HCT116 (cell line): ENCODE measurements around the gene CALN1. TPM values are rescaled to one million over a fixed set of nuclear protein-coding genes. Genes with fewer than 3 reads are reported as not detected.

ENCODE experiments used
- ATAC-seq: fragments of 200-7000 bp; cut with Tn5 transposase; 2 replicates; pipeline ENCODE4 v1.9.1; 2020; ENCODE audit warnings: mild to moderate bottlenecking, moderate library complexity
- BruUV-seq: library from RNA; stranded (reverse); fragments of 400-500 nt; replicated peaks from 2 replicates; lab custom pipeline; 2021; lab: Mats Ljungman, UMichigan
- CTCF ChIA-PET: fragments of 300-600 bp; sonication (Branson Sonifier 250); formaldehyde crosslinking; loops from one replicate; lab custom pipeline; 2021; ENCODE audit warnings: antibody characterized with exemption; lab: Charles Lee
- POLR2A ChIA-PET: fragments of 300-600, 350-600 bp; sonication (Branson Sonifier 250); formaldehyde crosslinking; loops from one replicate; lab custom pipeline; 2021; ENCODE audit warnings: antibody characterized with exemption; lab: Charles Lee
- RAD21 ChIA-PET, 2 experiments: fragments of 300-600 bp; sonication (Branson Sonifier 250); formaldehyde crosslinking; loops; one replicate each; lab custom pipeline; 2023; ENCODE audit warnings: low total read pairs in 2 of 2; ENCODE audit not compliant: uncharacterized antibody in 2 of 2, unreplicated experiment in 2 of 2, low non-redundant PET in 1 of 2; lab: Charles Lee
- DNase-seq: peaks from one replicate; pipeline ENCODE4 v3.0.0-alpha.2; 2010; ENCODE audit warnings: low read depth, low spot score
- H2AFZ ChIP-seq: fragments of 200-600 bp; shearing (Covaris generic), sonication (generic); 2 replicates; pipeline ENCODE4 v1.6.1; 2017; ENCODE audit warnings: low read depth, mixed run types, mixed read lengths, antibody characterized with exemption, low read length; ENCODE audit not compliant: poor library complexity, severe bottlenecking
- H3K27ac ChIP-seq: 2 replicates; pipeline ENCODE4 v1.5.1; 2012; ENCODE audit warnings: low read depth, low read length
- H3K27me3 ChIP-seq: fragments of 200-600 bp; sonication (generic); 2 replicates; pipeline ENCODE4 v1.6.1; 2016; ENCODE audit warnings: mixed run types, low read length, mixed read lengths; ENCODE audit not compliant: insufficient read depth
- H3K36me3 ChIP-seq, 2 experiments: fragments of 200-500 bp in 1 of 2; fragments of 200-600 bp in 1 of 2; sonication (Bioruptor generic) in 1 of 2; sonication (generic) in 1 of 2; 2 replicates each; pipeline versions ENCODE4 v1.5.1 to v1.6.1; 2014 to 2016; ENCODE audit warnings: low read length in 2 of 2, inconsistent platforms in 1 of 2, mixed read lengths in 1 of 2, mixed run types in 1 of 2; ENCODE audit not compliant: insufficient read depth in 2 of 2, control insufficient read depth in 1 of 2
- H3K4me1 ChIP-seq, 2 experiments: fragments of 200-600 bp in 1 of 2; sonication (generic) in 1 of 2; 2 replicates each; pipeline versions ENCODE4 v1.5.1 to v1.6.1; 2012 to 2017; ENCODE audit warnings: low read length in 2 of 2, inconsistent platforms in 1 of 2, mild to moderate bottlenecking in 1 of 2, mixed read lengths in 1 of 2, mixed run types in 1 of 2, moderate library complexity in 1 of 2; ENCODE audit not compliant: insufficient read depth in 2 of 2, control insufficient read depth in 1 of 2
- H3K4me2 ChIP-seq: fragments of 200-600 bp; sonication (generic); 2 replicates; pipeline ENCODE4 v1.6.1; 2017; ENCODE audit warnings: mixed run types, low read length, mixed read lengths
- H3K4me3 ChIP-seq, 2 experiments: fragments of 200-600 bp in 1 of 2; sonication (generic) in 1 of 2; replicated peaks in 1 of 2; 2 replicates each; pipeline ENCODE4 v1.5.1; 2011 to 2016; ENCODE audit warnings: low read length in 2 of 2, control low read depth in 1 of 2, low read depth in 1 of 2, mild to moderate bottlenecking in 1 of 2, mixed read lengths in 1 of 2, mixed run types in 1 of 2
- H3K79me2 ChIP-seq: fragments of 200-600 bp; sonication (generic); 2 replicates; pipeline ENCODE4 v1.6.1; 2017; ENCODE audit warnings: mild to moderate bottlenecking, mixed run types, low read length, moderate library complexity, mixed read lengths; ENCODE audit not compliant: insufficient read depth
- H3K9ac ChIP-seq: fragments of 200-600 bp; sonication (generic); 2 replicates; pipeline ENCODE4 v1.6.1; 2016; ENCODE audit warnings: low read length, mixed read lengths
- H3K9me2 ChIP-seq: fragments of 200-600 bp; sonication (generic), shearing (Covaris generic); 2 replicates; pipeline ENCODE4 v1.6.1; 2017; ENCODE audit warnings: mixed run types, mild to moderate bottlenecking, moderate library complexity; ENCODE audit not compliant: insufficient read depth
- H3K9me3 ChIP-seq, 2 experiments: fragments of 200-500 bp in 1 of 2; fragments of 200-600 bp in 1 of 2; sonication (Bioruptor generic) in 1 of 2; sonication (generic) in 1 of 2; 2 replicates each; pipeline ENCODE4 v1.6.1; 2014 to 2017; ENCODE audit warnings: low read length in 2 of 2, mixed read lengths in 2 of 2, inconsistent platforms in 1 of 2, low read depth in 1 of 2, mild to moderate bottlenecking in 1 of 2, mixed run types in 1 of 2, moderate library complexity in 1 of 2; ENCODE audit not compliant: control insufficient read depth in 1 of 2, insufficient read depth in 1 of 2
- H4K20me1 ChIP-seq: fragments of 200-600 bp; sonication (generic), shearing (Covaris generic); 2 replicates; pipeline ENCODE4 v1.6.1; 2017; ENCODE audit warnings: mixed run types, mild to moderate bottlenecking, moderate library complexity; ENCODE audit not compliant: insufficient read depth
- intact Hi-C: fragments of 100-400 bp; cut with micrococcal nuclease; formaldehyde crosslinking; loops from 2 replicates; pipeline ENCODE4 v1.10.0; 2022
- total RNA-seq: library from RNA; stranded (reverse); gene quantifications from one replicate; pipeline ENCODE4 v1.2.1, GENCODE V29; 2021; ENCODE audit not compliant: unreplicated experiment
- TF ChIP-seq, protein P1 (sequence below): IDR thresholded peaks from 2 replicates; pipeline ENCODE4 v1.6.1; 2012
- TF ChIP-seq, protein P2 (sequence below): IDR thresholded peaks from 2 replicates; pipeline ENCODE4 v1.6.1; 2012; ENCODE audit warnings: low read depth
- TF ChIP-seq, protein P3 (sequence below): IDR thresholded peaks from 2 replicates; pipeline ENCODE4 v1.6.1; 2012

The CALN1 gene
- total RNA-seq, 1 experiment from 2014 or later, result 0.17 TPM

DNA sequence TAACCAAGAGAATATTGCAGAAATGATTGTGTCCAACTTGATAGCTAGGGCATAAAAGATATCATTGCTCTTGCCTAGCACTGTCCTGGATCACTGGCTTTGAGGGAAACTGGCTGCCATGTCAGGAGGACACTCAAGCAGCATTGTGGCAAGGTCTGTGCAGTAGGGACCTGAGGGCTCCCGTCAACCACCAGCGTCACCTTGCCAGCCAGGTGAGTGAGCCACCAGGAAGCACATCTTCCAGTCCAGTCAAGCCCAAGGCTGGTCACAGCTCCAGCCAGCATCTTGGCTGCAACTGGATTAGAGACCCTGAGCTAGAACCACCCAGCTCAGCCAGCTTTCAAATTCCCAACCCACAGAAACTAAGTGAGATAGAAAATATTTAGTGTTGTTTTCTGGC is 392.7 kb downstream of the CALN1 start (continued):
- TF ChIP-seq, protein P1, sequence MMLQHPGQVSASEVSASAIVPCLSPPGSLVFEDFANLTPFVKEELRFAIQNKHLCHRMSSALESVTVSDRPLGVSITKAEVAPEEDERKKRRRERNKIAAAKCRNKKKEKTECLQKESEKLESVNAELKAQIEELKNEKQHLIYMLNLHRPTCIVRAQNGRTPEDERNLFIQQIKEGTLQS, result no peak

GRCh38 chr7:72017756-72018155 is 394.4 kb downstream of the CALN1 start:
- no peak overlapping the region for H3K4me2 ChIP-seq
- no peak overlapping the region for H2AFZ ChIP-seq
- no peaks in the 10 kb centered on the region for H3K79me2 ChIP-seq
- H3K4me1 ChIP-seq, result no peaks in the 10 kb centered on the region
- H3K36me3 ChIP-seq, result no peaks in the 10 kb centered on the region; a peak in 1 of 4 replicates
- H3K27ac ChIP-seq, result no peak overlapping the region
- POLR2A ChIA-PET, result no interaction called here
- TF ChIP-seq, protein P2, sequence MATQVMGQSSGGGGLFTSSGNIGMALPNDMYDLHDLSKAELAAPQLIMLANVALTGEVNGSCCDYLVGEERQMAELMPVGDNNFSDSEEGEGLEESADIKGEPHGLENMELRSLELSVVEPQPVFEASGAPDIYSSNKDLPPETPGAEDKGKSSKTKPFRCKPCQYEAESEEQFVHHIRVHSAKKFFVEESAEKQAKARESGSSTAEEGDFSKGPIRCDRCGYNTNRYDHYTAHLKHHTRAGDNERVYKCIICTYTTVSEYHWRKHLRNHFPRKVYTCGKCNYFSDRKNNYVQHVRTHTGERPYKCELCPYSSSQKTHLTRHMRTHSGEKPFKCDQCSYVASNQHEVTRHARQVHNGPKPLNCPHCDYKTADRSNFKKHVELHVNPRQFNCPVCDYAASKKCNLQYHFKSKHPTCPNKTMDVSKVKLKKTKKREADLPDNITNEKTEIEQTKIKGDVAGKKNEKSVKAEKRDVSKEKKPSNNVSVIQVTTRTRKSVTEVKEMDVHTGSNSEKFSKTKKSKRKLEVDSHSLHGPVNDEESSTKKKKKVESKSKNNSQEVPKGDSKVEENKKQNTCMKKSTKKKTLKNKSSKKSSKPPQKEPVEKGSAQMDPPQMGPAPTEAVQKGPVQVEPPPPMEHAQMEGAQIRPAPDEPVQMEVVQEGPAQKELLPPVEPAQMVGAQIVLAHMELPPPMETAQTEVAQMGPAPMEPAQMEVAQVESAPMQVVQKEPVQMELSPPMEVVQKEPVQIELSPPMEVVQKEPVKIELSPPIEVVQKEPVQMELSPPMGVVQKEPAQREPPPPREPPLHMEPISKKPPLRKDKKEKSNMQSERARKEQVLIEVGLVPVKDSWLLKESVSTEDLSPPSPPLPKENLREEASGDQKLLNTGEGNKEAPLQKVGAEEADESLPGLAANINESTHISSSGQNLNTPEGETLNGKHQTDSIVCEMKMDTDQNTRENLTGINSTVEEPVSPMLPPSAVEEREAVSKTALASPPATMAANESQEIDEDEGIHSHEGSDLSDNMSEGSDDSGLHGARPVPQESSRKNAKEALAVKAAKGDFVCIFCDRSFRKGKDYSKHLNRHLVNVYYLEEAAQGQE, result no peak
- TF ChIP-seq, protein P3, sequence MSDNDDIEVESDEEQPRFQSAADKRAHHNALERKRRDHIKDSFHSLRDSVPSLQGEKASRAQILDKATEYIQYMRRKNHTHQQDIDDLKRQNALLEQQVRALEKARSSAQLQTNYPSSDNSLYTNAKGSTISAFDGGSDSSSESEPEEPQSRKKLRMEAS, result no peak
- no peaks in the 10 kb centered on the region for H3K9me2 ChIP-seq
- no peak for DNase-seq
- H3K27me3 ChIP-seq, result no peaks in the 10 kb centered on the region
- intact Hi-C loops, result no loop called here
- no TSS peak for BruUV-seq
- H3K9ac ChIP-seq, result no peak overlapping the region
- RAD21 ChIA-PET, result no interaction called here
- H3K4me3 ChIP-seq, result no peak overlapping the region
- H3K9me3 ChIP-seq, result peaks cover 0 to 7% of the 10 kb centered on the region in 2 experiments; a peak in 2 of 4 replicates
- ATAC-seq, result no peak
- no peaks in the 10 kb centered on the region for H4K20me1 ChIP-seq
- CTCF ChIA-PET, result no interaction called here
